Sciatic nerve (tissue), 2 donors: ENCODE results near the gene RSPH9. TPM values are rescaled to one million over a fixed set of nuclear protein-coding genes. Genes with fewer than 3 reads are reported as not detected.

ENCODE experiments used
- ATAC-seq: fragments of 200-7000 bp; cut with Tn5 transposase; one replicate; pipeline ENCODE4 v1.9.1; 2020; ENCODE audit warnings: mild to moderate bottlenecking, moderate library complexity
- DNase-seq: peaks from one replicate; pipeline ENCODE4 v3.0.0-alpha.2; 2020; ENCODE audit warnings: low spot score
- intact Hi-C: fragments of 100-400 bp; cut with DNase I; formaldehyde crosslinking; loops from one replicate; pipeline ENCODE4 v1.14.2; 2022
- total RNA-seq: library from RNA; stranded (reverse); fragmentation: NEBNext Ultra II Directional; extraction: Animal tissue kit (Norgen Biotek cat#: 25700); gene quantifications from one replicate; pipeline ENCODE4 v1.2.1, GENCODE V29; 2021
- donor health status: DM: no; HTN: no; CAD: no.
- donor health status: DM: no; HTN: no; CAD: no.

RSPH9 gene
- total RNA-seq, 1 donor from 2014 or later, result 0.49 TPM

- ATAC-seq, result peak; percentile 96
- intact Hi-C loops, result no loop called here
- DNase-seq, result peak; percentile 91
Observed at GRCh38 chr6:43702534-43703440, 58.0 kb downstream of the RSPH9 start.

- ATAC-seq, result no peak
- no peak for DNase-seq
- intact Hi-C loops, result no loop called here
Observed at GRCh38 chr6:43703512-43704429, 58.9 kb downstream of the RSPH9 start.

GRCh38 chr6:43705996-43706395 is 61.2 kb downstream of the RSPH9 start:
- no peak for ATAC-seq
- intact Hi-C loops, result no loop called here

GRCh38 chr6:43706788-43707187 is 62.0 kb downstream of the RSPH9 start:
- DNase-seq, result no peak

More at GRCh38 chr6:43705996-43706395, 61.2 kb downstream of the RSPH9 start:
- DNase-seq, result no peak

GRCh38 chr6:43707269-43707668 is 62.4 kb downstream of the RSPH9 start:
- no peak for DNase-seq
- intact Hi-C loops, result no loop called here
- no peak for ATAC-seq

More at GRCh38 chr6:43706788-43707187, 62.0 kb downstream of the RSPH9 start:
- no peak for ATAC-seq
- intact Hi-C loops, result no loop called here

GRCh38 chr6:43707767-43708166 is 62.9 kb downstream of the RSPH9 start:
- DNase-seq (no peak), ATAC-seq (no peak)
- intact Hi-C loops, result no loop called here

- DNase-seq, result peak; percentile 62
- intact Hi-C loops, result no loop called here
- peak; percentile 90 for ATAC-seq
Observed at GRCh38 chr6:43708860-43709653, 64.2 kb downstream of the RSPH9 start.

GRCh38 chr6:43709654-43710303 is 64.9 kb downstream of the RSPH9 start:
- DNase-seq, result peak; percentile 40
- no peak for ATAC-seq
- intact Hi-C loops, result no loop called here

GRCh38 chr6:43710576-43710975 is 65.7 kb downstream of the RSPH9 start:
- intact Hi-C loops, result no loop called here
- peak; percentile 21 for DNase-seq
- no peak for ATAC-seq

- ATAC-seq (peak; percentile 6), DNase-seq (no peak)
- intact Hi-C loops, result no loop called here
Observed at GRCh38 chr6:43712579-43712978, 67.7 kb downstream of the RSPH9 start.

- intact Hi-C loops, result no loop called here
Observed at GRCh38 chr6:43713643-43714310, 68.9 kb downstream of the RSPH9 start.

GRCh38 chr6:43714311-43715055 is 69.6 kb downstream of the RSPH9 start:
- intact Hi-C loops, result no loop called here
- ATAC-seq (peak; percentile 72), DNase-seq (peak; percentile 75)

More at GRCh38 chr6:43713643-43714310, 68.9 kb downstream of the RSPH9 start:
- DNase-seq (no peak), ATAC-seq (no peak)

- intact Hi-C loops, result no loop called here
- ATAC-seq (no peak), DNase-seq (no peak)
Observed at GRCh38 chr6:43715056-43715788, 70.4 kb downstream of the RSPH9 start.

- DNase-seq (no peak), ATAC-seq (no peak)
- intact Hi-C loops, result no loop called here
Observed at GRCh38 chr6:43716099-43716498, 71.3 kb downstream of the RSPH9 start.

- intact Hi-C loops, result no loop called here
Observed at GRCh38 chr6:43717389-43717788, 72.6 kb downstream of the RSPH9 start.

GRCh38 chr6:43717822-43718221 is 73.0 kb downstream of the RSPH9 start:
- ATAC-seq (peak; percentile 88), DNase-seq (peak; percentile 79)
- intact Hi-C loops, result no loop called here

More at GRCh38 chr6:43717389-43717788, 72.6 kb downstream of the RSPH9 start:
- no peak for DNase-seq
- ATAC-seq, result no peak
